ENCODE data around the gene CEACAM5. TPM values are rescaled to one million over a fixed set of nuclear protein-coding genes. Genes with fewer than 3 reads are reported as not detected.

CEACAM5 gene
- total and polyA plus RNA-seq, 12 donors, result 0.03 TPM; not detected in 11

- WGBS, 2 donors, result 78 to 85% methylated on average over 4 of the region's 4 CpGs
- H3K27me3 ChIP-seq, result peaks cover 0 to 73% (median 39%) of the 10 kb centered on the region in 7 donors
Measured at GRCh38 chr19:41734156-41734555, 25.7 kb downstream of the CEACAM5 start.

GRCh38 chr19:41734585-41734984 lies 26.2 kb downstream of the CEACAM5 start:
- Histone ChIP-seq H3K27ac (no peak overlapping the region), H3K4me3 (no peak overlapping the region), H3K4me1 (no peaks in the 10 kb centered on the region), H3K27me3 (peaks cover 0 to 76% (median 44%) of the 10 kb centered on the region in 7 donors), H3K9me3 (no peaks in the 10 kb centered on the region), H3K36me3 (no peaks in the 10 kb centered on the region)
- ATAC-seq, result no peak
- intact Hi-C loops (cut with DNase I), result no loop called here
- WGBS, 2 donors, result 68 to 81% methylated on average over 3 of the region's 3 CpGs
- DNase-seq, result no peak
- TF ChIP-seq, protein P1, sequence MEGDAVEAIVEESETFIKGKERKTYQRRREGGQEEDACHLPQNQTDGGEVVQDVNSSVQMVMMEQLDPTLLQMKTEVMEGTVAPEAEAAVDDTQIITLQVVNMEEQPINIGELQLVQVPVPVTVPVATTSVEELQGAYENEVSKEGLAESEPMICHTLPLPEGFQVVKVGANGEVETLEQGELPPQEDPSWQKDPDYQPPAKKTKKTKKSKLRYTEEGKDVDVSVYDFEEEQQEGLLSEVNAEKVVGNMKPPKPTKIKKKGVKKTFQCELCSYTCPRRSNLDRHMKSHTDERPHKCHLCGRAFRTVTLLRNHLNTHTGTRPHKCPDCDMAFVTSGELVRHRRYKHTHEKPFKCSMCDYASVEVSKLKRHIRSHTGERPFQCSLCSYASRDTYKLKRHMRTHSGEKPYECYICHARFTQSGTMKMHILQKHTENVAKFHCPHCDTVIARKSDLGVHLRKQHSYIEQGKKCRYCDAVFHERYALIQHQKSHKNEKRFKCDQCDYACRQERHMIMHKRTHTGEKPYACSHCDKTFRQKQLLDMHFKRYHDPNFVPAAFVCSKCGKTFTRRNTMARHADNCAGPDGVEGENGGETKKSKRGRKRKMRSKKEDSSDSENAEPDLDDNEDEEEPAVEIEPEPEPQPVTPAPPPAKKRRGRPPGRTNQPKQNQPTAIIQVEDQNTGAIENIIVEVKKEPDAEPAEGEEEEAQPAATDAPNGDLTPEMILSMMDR (IDR thresholded peaks at IDR 0.05), result no peak

More at GRCh38 chr19:41734156-41734555, 25.7 kb downstream of the CEACAM5 start:
- H3K4me3 ChIP-seq, result no peak overlapping the region
- intact Hi-C loops (cut with DNase I), result no loop called here
- no peaks in the 10 kb centered on the region for H3K36me3 ChIP-seq
- no peaks in the 10 kb centered on the region for H3K9me3 ChIP-seq
- ATAC-seq, result no peak
- TF ChIP-seq, protein P1 (IDR thresholded peaks at IDR 0.05), result no peak
- no peaks in the 10 kb centered on the region for H3K4me1 ChIP-seq
- H3K27ac ChIP-seq, result no peak overlapping the region
- DNase-seq, result no peak

- Histone ChIP-seq H3K4me3 (no peak overlapping the region), H3K27ac (no peak overlapping the region), H3K4me1 (no peaks in the 10 kb centered on the region), H3K36me3 (no peaks in the 10 kb centered on the region), H3K9me3 (no peaks in the 10 kb centered on the region), H3K27me3 (peaks cover 0 to 77% (median 41%) of the 10 kb centered on the region in 7 donors)
- TF ChIP-seq, protein P1 (IDR thresholded peaks at IDR 0.05), result no peak
- WGBS, 2 donors, result 69 to 78% methylated on average over 5 of the region's 5 CpGs
- ATAC-seq, result no peak
- intact Hi-C loops (cut with DNase I), result loop anchor here in 1 of 10 donors (5.0 kb wide), 1 partner anchor 88 kb away; no protein-coding TSS in a partner anchor
- DNase-seq, result no peak
Measured at GRCh38 chr19:41735071-41735600, 26.7 kb downstream of the CEACAM5 start.

- H3K36me3 ChIP-seq, result no peaks in the 10 kb centered on the region
- H3K4me1 ChIP-seq, result no peaks in the 10 kb centered on the region
- no peak for ATAC-seq
- WGBS, 2 donors, result 47 to 55% methylated on average over 3 of the region's 3 CpGs
- H3K4me3 ChIP-seq, result no peak overlapping the region
- no peak for DNase-seq
- TF ChIP-seq, protein P1 (IDR thresholded peaks at IDR 0.05), result no peak
- no peak overlapping the region for H3K27ac ChIP-seq
- no peaks in the 10 kb centered on the region for H3K9me3 ChIP-seq
- peaks cover 0 to 77% (median 53%) of the 10 kb centered on the region in 7 donors for H3K27me3 ChIP-seq
- intact Hi-C loops (cut with DNase I), result loop anchor here in 1 of 10 donors (5.0 kb wide), 1 partner anchor 92 kb away; no protein-coding TSS in a partner anchor
Measured at GRCh38 chr19:41739361-41739760, 30.9 kb downstream of the CEACAM5 start.
